Nephron progenitor cell (in vitro differentiated cells): ENCODE results near the gene ANAPC10.
"Not testable (repeated sequence)": the region's sequence is repeated elsewhere in the genome, so short reads cannot be mapped to it uniquely, and the experiment has no call there.

Experiments used
- DNase-seq: peaks from one replicate; pipeline ENCODE4 v3.0.0; 2021
- H3K27ac Mint-ChIP-seq: 2 replicates; pipeline ENCODE4 v1.8.0; 2021; ENCODE audit warnings: mild to moderate bottlenecking, moderate library complexity, mixed read lengths
- H3K27me3 Mint-ChIP-seq: 2 replicates; pipeline ENCODE4 v1.8.0; 2021; ENCODE audit warnings: mild to moderate bottlenecking, low read depth, mixed read lengths; ENCODE audit not compliant: poor library complexity
- H3K36me3 Mint-ChIP-seq: 2 replicates; pipeline ENCODE4 v1.8.0; 2021; ENCODE audit warnings: low read depth, mixed read lengths
- H3K4me1 Mint-ChIP-seq: 2 replicates; pipeline ENCODE4 v1.8.0; 2021; ENCODE audit warnings: mixed read lengths
- H3K4me3 Mint-ChIP-seq: 2 replicates; pipeline ENCODE4 v1.8.0; 2021; ENCODE audit warnings: mild to moderate bottlenecking, moderate library complexity, mixed read lengths
- H3K9me3 Mint-ChIP-seq: 2 replicates; pipeline ENCODE4 v1.8.0; 2021; ENCODE audit warnings: mild to moderate bottlenecking, moderate library complexity, mixed read lengths
- TF ChIP-seq, protein P1 (sequence below): fragments of 200-600 bp; sonication (generic); IDR thresholded peaks from 2 replicates; pipeline ENCODE4 v1.5.0; 2021; ENCODE audit warnings: antibody characterized with exemption

Gene ANAPC10

DNA sequence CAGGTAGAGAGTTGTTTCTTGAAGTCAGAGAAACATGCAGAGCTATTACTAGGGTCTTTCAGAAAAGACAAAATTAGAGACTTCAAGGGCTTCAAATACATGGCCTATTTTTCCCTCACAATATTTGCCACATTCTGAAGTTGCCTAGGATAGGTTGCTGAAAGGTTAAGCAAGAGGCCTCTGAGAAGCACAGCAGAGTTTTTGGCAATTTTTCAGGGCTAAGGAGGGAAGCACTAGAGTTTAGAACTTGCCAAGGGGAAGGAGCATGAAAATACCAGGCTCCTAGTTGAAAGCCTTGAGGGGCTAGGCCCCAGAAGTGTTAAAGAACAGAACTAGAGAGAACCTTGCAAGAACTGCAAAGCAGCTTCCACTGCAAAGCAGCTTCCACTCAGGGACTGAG lies 86.4 kb downstream of the ANAPC10 start:
- Mint-ChIP-seq H3K27ac (no peak overlapping the region), H3K4me3 (no peak overlapping the region), H3K4me1 (no peaks in the 10 kb centered on the region), H3K27me3 (no peaks in the 10 kb centered on the region), H3K9me3 (peaks cover 68% of the 10 kb centered on the region), H3K36me3 (peaks cover 87% of the 10 kb centered on the region)
- no peak for DNase-seq
- TF ChIP-seq, protein P1, sequence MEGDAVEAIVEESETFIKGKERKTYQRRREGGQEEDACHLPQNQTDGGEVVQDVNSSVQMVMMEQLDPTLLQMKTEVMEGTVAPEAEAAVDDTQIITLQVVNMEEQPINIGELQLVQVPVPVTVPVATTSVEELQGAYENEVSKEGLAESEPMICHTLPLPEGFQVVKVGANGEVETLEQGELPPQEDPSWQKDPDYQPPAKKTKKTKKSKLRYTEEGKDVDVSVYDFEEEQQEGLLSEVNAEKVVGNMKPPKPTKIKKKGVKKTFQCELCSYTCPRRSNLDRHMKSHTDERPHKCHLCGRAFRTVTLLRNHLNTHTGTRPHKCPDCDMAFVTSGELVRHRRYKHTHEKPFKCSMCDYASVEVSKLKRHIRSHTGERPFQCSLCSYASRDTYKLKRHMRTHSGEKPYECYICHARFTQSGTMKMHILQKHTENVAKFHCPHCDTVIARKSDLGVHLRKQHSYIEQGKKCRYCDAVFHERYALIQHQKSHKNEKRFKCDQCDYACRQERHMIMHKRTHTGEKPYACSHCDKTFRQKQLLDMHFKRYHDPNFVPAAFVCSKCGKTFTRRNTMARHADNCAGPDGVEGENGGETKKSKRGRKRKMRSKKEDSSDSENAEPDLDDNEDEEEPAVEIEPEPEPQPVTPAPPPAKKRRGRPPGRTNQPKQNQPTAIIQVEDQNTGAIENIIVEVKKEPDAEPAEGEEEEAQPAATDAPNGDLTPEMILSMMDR, result no peak

DNA sequence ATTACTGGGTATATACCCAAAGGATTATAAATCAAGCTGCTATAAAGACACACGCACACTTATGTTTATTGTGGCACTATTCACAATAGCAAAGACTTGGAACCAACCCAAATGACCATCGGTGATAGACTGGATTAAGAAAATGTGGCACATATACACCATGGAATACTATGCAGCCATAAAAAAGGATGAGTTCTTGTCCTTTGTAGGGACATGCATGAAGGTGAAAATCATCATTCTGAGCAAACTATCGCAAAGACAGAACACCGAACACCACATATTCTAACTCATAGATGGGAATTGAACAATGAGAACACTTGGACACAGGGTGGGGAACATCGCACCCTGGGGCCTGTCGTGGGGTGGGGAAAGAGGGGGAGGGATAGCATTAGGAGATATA lies 87.7 kb downstream of the ANAPC10 start:
- not testable (repeated sequence) for H3K27me3 Mint-ChIP-seq, H3K27ac Mint-ChIP-seq, DNase-seq, H3K4me1 Mint-ChIP-seq, H3K4me3 Mint-ChIP-seq
- H3K36me3 Mint-ChIP-seq, result peaks cover 86% of the 10 kb centered on the region
- peaks cover 55% of the 10 kb centered on the region for H3K9me3 Mint-ChIP-seq

DNA sequence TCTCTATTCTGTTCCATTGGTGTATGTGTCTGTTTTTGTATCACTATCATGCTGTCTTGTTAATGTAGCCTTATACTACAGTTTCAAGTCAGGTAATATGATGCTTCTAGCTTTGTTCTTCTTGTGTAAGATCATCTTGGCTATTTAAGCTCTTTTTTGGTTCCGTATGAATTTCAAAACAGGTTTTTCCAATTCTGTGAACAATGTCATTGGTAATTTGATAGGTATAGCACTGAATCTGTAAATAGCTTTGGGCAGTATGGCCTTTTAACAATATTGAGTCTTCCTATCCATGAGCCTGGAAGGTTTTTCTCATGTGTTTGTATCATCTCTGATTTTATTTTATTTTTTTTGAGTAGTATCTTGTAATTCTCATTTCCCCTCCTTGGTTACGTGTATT lies 94.3 kb downstream of the ANAPC10 start:
- TF ChIP-seq, protein P1, result no peak
- peaks cover 86% of the 10 kb centered on the region for H3K36me3 Mint-ChIP-seq

DNA sequence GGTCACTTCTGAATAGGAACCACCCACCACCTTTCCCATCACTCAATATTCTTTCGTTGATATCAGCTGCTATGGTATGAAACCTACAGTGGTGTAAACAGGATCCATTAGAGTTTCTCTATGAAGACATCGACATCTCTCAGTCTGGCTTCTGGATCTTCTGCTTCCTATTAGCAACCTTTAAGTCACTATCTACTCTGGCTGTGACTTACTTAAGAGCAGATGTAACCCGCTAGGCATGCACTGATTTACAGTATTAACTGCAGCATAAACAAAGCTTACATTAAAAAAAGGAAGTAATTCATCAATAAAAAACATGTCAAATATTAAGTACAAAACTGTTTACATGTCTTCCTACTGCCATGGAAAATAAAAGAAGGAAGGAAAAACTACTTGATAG lies 96.4 kb downstream of the ANAPC10 start:
- no peak for DNase-seq
- no peak overlapping the region for H3K4me3 Mint-ChIP-seq

More for the DNA sequence above, 94.3 kb downstream of the ANAPC10 start:
- Mint-ChIP-seq H3K27me3 (no peaks in the 10 kb centered on the region), H3K4me1 (no peaks in the 10 kb centered on the region), H3K9me3 (peaks cover 44% of the 10 kb centered on the region), H3K4me3 (no peak overlapping the region), H3K27ac (no peak overlapping the region)
- DNase-seq, result no peak

DNA sequence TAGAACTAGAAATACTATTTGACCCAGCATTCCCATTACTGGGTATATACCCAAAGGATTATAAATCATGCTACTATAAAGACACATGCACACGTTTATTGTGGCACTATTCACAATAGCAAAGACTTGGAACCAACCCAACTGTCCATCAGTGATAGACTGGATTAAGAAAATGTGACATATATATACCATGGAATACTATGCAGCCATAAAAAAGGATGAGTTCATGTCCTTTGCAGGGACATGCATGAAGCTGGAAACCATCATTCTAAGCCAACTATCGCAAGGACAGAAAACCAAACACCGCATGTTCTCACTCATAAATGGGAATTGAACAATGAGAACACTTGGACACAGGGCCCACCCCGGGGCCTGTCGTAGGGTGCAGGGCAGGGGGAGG lies 97.3 kb downstream of the ANAPC10 start:
- H3K4me1 Mint-ChIP-seq, H3K27ac Mint-ChIP-seq, H3K27me3 Mint-ChIP-seq, DNase-seq, H3K4me3 Mint-ChIP-seq: not testable (repeated sequence)
- H3K36me3 Mint-ChIP-seq, result peaks cover 87% of the 10 kb centered on the region
- H3K9me3 Mint-ChIP-seq, result peaks cover 54% of the 10 kb centered on the region

More for the DNA sequence above, 96.4 kb downstream of the ANAPC10 start:
- H3K36me3 Mint-ChIP-seq, result peaks cover 86% of the 10 kb centered on the region
- H3K9me3 Mint-ChIP-seq, result peaks cover 46% of the 10 kb centered on the region
- H3K27ac Mint-ChIP-seq, result no peak overlapping the region
- H3K4me1 Mint-ChIP-seq, result no peaks in the 10 kb centered on the region
- TF ChIP-seq, protein P1, result no peak
- H3K27me3 Mint-ChIP-seq, result no peaks in the 10 kb centered on the region

DNA sequence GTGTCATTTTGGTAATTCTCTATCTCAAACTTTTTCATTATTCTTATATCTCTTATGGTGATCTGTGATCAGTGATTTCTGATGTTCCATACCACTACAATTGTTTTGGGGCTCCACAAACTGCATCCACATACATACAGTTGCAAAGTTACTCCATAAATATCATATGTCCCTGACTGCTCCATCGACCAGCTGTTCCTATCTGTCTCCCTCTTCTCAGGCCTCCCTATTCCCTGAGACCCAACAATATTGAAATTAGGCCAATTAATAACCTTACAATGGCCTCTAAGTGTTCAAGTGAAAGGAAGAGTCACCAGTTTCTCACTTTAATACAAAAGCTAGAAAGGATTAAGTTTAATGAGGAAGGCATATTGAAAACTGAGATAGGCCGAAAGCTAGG lies 108.7 kb downstream of the ANAPC10 start:
- Mint-ChIP-seq H3K27me3 (no peaks in the 10 kb centered on the region), H3K27ac (peak overlapping the region; percentile 69), H3K4me3 (no peak overlapping the region), H3K36me3 (peaks cover 34% of the 10 kb centered on the region), H3K9me3 (peaks cover 4% of the 10 kb centered on the region), H3K4me1 (no peaks in the 10 kb centered on the region)
- TF ChIP-seq, protein P1, result no peak
- DNase-seq, result no peak

DNA sequence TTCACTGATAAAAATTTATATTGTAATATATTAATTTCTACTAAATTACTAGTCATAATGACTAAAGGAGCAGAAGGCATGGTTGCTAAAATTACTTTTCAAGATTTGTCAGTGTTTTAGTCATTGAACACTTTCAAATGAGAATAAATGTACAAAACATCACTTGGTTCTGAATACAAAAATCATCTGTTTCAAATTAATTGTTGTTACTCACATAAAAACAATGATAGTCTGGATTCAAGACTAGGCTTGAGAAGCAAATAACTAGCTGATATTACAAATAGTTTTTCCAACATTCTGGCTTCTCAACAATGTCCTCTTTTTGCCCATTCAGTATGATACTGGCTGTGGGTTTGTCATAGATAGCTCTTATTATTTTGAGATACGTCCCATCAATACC lies 112.5 kb downstream of the ANAPC10 start:
- no peaks in the 10 kb centered on the region for H3K27me3 Mint-ChIP-seq

More for the DNA sequence above, 112.5 kb downstream of the ANAPC10 start:
- Mint-ChIP-seq H3K36me3 (peaks cover 23% of the 10 kb centered on the region), H3K9me3 (peaks cover 19% of the 10 kb centered on the region), H3K4me3 (no peak overlapping the region), H3K27ac (no peak overlapping the region), H3K4me1 (no peaks in the 10 kb centered on the region)
- TF ChIP-seq, protein P1, result no peak
- no peak for DNase-seq
